Peyer's patch (tissue), 4 donors: Measurements from ENCODE around the gene COTL1.

Source experiments
- CTCF ChIP-seq, 6 experiments: fragments of 450-650 bp in 4 of 6; fragments of 200-600 bp in 2 of 6; sonication (generic) in 1 of 6; IDR thresholded peaks; one replicate each; pipeline ENCODE4 v1.5.1; 2017 to 2019; ENCODE audit warnings: antibody characterized with exemption in 6 of 6, mild to moderate bottlenecking in 3 of 6, moderate library complexity in 1 of 6
- POLR2A ChIP-seq, 2 donors: fragments of 450-650 bp; IDR thresholded peaks; one replicate each; pipeline ENCODE4 v1.5.1; 2017; ENCODE audit warnings: antibody characterized with exemption in 2 of 2, mild to moderate bottlenecking in 2 of 2, moderate library complexity in 2 of 2

GRCh38 chr16:84606081-84606875 lies 11.6 kb downstream of the COTL1 start:
- TF ChIP-seq CTCF (IDR thresholded peaks at IDR 0.05) (no peak), POLR2A (IDR thresholded peaks at IDR 0.05) (no peak)
